ENCODE results near the gene GRK5. TPM values are rescaled to one million over a fixed set of nuclear protein-coding genes. Genes with fewer than 3 reads are reported as not detected.
A peak's percentile ranks its signal among the peaks of the same experiment; 100 is the strongest.

Gene GRK5
- total RNA-seq, 4 donors from 2014 or later: 5.4 to 13.0 (median 10.6) TPM

DNA sequence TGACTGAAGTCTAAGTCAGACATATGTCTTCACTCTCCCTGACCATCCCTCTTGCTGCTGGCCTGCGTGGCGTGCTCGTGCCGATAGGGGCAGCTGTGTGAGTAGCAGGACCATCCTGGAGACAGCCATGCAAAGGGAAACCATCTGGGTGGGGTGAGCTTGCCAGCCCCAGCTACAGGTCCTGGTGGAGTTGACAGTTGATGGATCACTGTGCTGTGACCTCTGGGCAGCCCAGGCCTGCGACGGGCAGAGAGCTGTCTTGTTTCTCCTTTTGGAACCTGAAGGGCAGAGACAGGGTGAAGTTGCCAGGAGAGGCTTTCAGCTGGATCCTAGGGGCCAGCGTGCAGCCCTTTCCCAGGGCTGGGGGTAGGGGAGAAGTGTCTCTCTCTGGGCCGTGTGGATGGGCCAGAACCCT is 44.7 kb downstream of the GRK5 start:
- 78 to 89% methylated on average over 8 of the region's 8 CpGs for WGBS, 2 donors
- no peak for DNase-seq (ENCODE audit: low spot score in 2 of 2)
- intact Hi-C loops (cut with DNase I; ENCODE audit: low total_unique reads): no loop called here
- no peak overlapping the region for H3K4me3 ChIP-seq (ENCODE audit: low read depth, poor library complexity, severe bottlenecking)
- no peak for TF ChIP-seq POLR2A (IDR thresholded peaks at IDR 0.05)
- TF ChIP-seq, protein P1, sequence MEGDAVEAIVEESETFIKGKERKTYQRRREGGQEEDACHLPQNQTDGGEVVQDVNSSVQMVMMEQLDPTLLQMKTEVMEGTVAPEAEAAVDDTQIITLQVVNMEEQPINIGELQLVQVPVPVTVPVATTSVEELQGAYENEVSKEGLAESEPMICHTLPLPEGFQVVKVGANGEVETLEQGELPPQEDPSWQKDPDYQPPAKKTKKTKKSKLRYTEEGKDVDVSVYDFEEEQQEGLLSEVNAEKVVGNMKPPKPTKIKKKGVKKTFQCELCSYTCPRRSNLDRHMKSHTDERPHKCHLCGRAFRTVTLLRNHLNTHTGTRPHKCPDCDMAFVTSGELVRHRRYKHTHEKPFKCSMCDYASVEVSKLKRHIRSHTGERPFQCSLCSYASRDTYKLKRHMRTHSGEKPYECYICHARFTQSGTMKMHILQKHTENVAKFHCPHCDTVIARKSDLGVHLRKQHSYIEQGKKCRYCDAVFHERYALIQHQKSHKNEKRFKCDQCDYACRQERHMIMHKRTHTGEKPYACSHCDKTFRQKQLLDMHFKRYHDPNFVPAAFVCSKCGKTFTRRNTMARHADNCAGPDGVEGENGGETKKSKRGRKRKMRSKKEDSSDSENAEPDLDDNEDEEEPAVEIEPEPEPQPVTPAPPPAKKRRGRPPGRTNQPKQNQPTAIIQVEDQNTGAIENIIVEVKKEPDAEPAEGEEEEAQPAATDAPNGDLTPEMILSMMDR (IDR thresholded peaks at IDR 0.05): no peak

DNA sequence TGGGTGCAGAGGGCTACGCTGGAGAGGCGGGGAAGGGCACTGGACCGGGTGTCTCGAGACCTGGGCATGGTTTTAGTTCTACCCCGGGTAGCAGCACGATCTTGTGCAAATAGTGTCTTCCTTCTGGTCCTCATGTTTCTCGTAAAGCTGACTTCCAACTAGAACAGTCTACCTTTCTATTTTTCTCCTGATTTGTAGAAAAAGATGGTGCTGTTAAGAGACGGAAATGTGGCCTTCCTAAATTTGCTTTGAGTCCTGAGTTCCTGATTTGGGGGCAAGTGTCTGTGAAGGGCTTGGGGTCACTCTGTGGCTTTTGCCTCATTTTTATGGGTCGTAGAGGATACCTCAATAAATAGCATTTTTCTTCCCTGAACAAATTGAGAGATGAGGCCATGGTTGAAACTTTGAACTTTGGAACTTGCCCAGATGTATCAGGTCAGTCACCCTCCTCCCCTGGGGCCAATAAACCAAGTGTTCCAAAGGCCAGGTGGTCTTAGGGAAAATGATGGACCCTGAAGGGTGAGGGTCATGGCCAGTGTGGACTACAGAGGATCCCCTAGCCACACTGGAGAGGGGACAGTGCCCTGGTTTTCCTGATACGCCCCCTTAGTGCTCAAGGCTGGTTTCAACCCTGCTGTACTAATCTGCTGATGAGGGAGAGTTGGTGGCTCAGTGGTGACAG is 45.2 kb downstream of the GRK5 start:
- H3K4me3 ChIP-seq (ENCODE audit: low read depth, poor library complexity, severe bottlenecking): no peak overlapping the region
- no peak for DNase-seq (ENCODE audit: low spot score in 2 of 2)
- TF ChIP-seq POLR2A (IDR thresholded peaks at IDR 0.05): no peak
- TF ChIP-seq, protein P1 (IDR thresholded peaks at IDR 0.05): no peak
- intact Hi-C loops (cut with DNase I; ENCODE audit: low total_unique reads): no loop called here
- WGBS, 2 donors: 91 to 93% methylated on average over 10 of the region's 10 CpGs

DNA sequence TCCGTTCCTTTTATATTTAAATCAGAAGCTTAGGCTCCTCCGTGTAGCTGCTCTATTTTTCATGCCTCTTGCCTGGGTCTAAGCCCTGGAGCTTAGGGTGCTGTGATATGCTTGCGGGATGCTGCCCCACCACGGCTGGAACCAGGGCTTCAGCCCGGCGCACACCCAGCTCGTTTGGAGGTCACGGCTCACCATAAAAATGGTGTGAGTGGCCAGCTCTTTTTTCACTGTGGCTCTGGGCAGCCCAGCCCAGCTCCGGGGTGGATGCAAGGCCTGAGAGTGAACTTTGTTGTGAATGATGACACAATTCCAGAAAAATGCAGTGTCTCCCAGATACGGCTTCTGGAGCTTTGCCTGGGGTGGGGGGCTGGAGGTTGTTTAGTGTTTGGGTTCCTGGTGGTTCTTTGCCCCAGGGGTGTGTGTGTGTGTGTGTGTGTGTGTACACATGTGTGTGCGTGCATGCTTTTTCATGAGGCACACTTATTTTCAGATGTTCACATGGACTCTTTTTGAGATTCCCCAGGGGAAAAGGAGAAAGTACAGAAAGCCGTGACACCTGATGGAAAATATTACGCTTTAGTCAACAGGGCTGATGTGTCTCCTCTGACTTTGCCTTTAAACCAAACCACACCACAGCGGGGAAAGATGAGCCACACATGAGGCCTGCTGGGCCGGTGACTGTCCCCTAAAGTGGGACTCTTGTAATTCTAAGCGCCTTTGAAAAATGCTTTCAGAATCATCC is 46.2 kb downstream of the GRK5 start:
- intact Hi-C loops (cut with DNase I; ENCODE audit: low total_unique reads): no loop called here
- peak; percentile 63 to 92 for DNase-seq (ENCODE audit: low spot score in 2 of 2)
- H3K4me3 ChIP-seq (ENCODE audit: low read depth, poor library complexity, severe bottlenecking): no peak overlapping the region
- 52 to 56% methylated on average over 16 of the region's 16 CpGs for WGBS, 2 donors
- TF ChIP-seq POLR2A (IDR thresholded peaks at IDR 0.05): no peak
- TF ChIP-seq, protein P1 (IDR thresholded peaks at IDR 0.05): no peak

DNA sequence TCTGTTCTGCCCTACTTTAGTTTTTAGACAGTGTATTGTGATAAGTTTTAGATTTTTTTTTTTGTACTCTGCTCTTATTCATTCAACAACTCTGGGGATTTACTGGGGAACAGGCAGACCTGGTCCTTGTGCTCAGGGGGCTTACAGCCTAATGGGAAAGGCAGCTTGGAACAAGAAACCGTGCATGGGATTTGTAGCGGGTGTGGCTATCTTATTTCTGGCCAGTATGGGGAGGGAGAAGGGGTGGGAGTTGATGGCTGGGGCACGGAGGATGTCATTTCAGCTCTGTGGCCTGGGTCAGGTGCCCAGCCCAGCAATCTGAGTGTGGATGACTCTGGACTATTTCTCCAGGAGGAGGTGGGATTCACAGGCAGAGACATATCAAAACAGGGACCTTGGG is 47.0 kb downstream of the GRK5 start:
- no peak for DNase-seq (ENCODE audit: low spot score in 2 of 2)
- H3K4me3 ChIP-seq (ENCODE audit: low read depth, poor library complexity, severe bottlenecking): no peak overlapping the region
- intact Hi-C loops (cut with DNase I; ENCODE audit: low total_unique reads): no loop called here
- no peak for TF ChIP-seq POLR2A (IDR thresholded peaks at IDR 0.05)
- TF ChIP-seq, protein P1 (IDR thresholded peaks at IDR 0.05): no peak
- WGBS, 2 donors: 56 to 59% methylated on average over 3 of the region's 3 CpGs

DNA sequence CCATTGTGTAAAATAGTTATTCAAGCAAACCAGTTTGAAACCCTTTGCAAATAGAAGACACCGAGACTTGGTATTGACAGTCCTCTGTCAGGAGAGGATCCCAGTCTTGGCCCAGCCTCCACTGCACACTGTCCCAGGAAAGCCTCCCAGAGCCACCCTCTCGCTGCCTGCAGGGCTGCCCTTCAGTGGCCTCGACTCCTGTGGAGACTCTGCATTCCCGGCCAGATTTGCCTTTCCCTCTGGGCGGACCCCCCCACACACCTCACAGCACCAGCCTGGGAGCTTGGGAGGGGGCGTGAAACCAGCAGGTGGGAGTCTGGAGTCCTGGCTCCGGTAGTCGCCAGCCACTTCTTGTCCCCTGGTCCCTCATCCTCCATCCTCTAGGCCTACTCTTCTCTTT is 48.7 kb downstream of the GRK5 start:
- WGBS, 2 donors: 91 to 92% methylated on average over 8 of the region's 8 CpGs
- DNase-seq (ENCODE audit: low spot score in 2 of 2): no peak
- intact Hi-C loops (cut with DNase I; ENCODE audit: low total_unique reads): no loop called here

More for the DNA sequence above, 48.7 kb downstream of the GRK5 start:
- no peak overlapping the region for H3K4me3 ChIP-seq (ENCODE audit: low read depth, poor library complexity, severe bottlenecking)
- TF ChIP-seq POLR2A (IDR thresholded peaks at IDR 0.05): no peak
- TF ChIP-seq, protein P1 (IDR thresholded peaks at IDR 0.05): no peak

Data from lower leg skin (tissue), 4 donors.